HEK293T (cell line): ENCODE data around the gene ZC3H8.

ENCODE experiments used
- CTCF ChIA-PET: fragments of 350-600 bp; formaldehyde crosslinking; extraction: SDS; loops from one replicate; lab custom pipeline; 2021; ENCODE audit warnings: antibody characterized with exemption, inconsistent platforms; lab: Yijun Ruan, JAX
- POLR2A ChIA-PET: fragments of 350-600 bp; formaldehyde crosslinking; extraction: SDS; loops from one replicate; lab custom pipeline; 2020; ENCODE audit warnings: antibody characterized with exemption, inconsistent platforms; lab: Yijun Ruan, JAX
- DNase-seq: peaks from one replicate; pipeline ENCODE4 v3.0.0; 2012; ENCODE audit warnings: mixed read lengths; ENCODE audit errors: extremely low spot score
- ARNT ChIP-seq: fragments of 450-650 bp; IDR thresholded peaks from 2 replicates; pipeline ENCODE4 v1.6.1; 2017; ENCODE audit warnings: mild to moderate bottlenecking
- BHLHE40 ChIP-seq: fragments of 450-650 bp; IDR thresholded peaks from 2 replicates; pipeline ENCODE4 v1.6.1; 2016; ENCODE audit warnings: mild to moderate bottlenecking, moderate library complexity, borderline replicate concordance
- CTBP1 ChIP-seq: fragments of 450-650 bp; IDR thresholded peaks from 2 replicates; pipeline ENCODE4 v1.6.1; 2016; ENCODE audit warnings: borderline replicate concordance
- ELF4 ChIP-seq: fragments of 450-650 bp; IDR thresholded peaks from 2 replicates; pipeline ENCODE4 v1.6.1; 2017; ENCODE audit warnings: antibody characterized with exemption
- FOXA1 ChIP-seq: fragments of 450-650 bp; IDR thresholded peaks from 2 replicates; pipeline ENCODE4 v1.6.1; 2016; ENCODE audit warnings: mild to moderate bottlenecking
- FOXK2 ChIP-seq: fragments of 450-650 bp; IDR thresholded peaks from 2 replicates; pipeline ENCODE4 v1.6.1; 2016; ENCODE audit warnings: mild to moderate bottlenecking
- FOXM1 ChIP-seq: fragments of 450-650 bp; IDR thresholded peaks from 2 replicates; pipeline ENCODE4 v1.6.1; 2017; ENCODE audit warnings: mild to moderate bottlenecking, borderline replicate concordance
- HDGF ChIP-seq: fragments of 450-650 bp; IDR thresholded peaks from 2 replicates; pipeline ENCODE4 v1.6.1; 2017; ENCODE audit warnings: antibody characterized with exemption, borderline replicate concordance
- L3MBTL2 ChIP-seq: fragments of 450-650 bp; conservative IDR thresholded peaks from 2 replicates; pipeline ENCODE4 v1.6.1; 2016; ENCODE audit warnings: mild to moderate bottlenecking
- LEF1 ChIP-seq: fragments of 450-650 bp; IDR thresholded peaks from 2 replicates; pipeline ENCODE4 v1.6.1; 2017; ENCODE audit warnings: mild to moderate bottlenecking, borderline replicate concordance
- NFRKB ChIP-seq: fragments of 450-650 bp; IDR thresholded peaks from 2 replicates; pipeline ENCODE4 v1.6.1; 2016; ENCODE audit warnings: mild to moderate bottlenecking, moderate library complexity
- SP1 ChIP-seq: fragments of 450-650 bp; IDR thresholded peaks from 2 replicates; pipeline ENCODE4 v1.6.1; 2017
- SUZ12 ChIP-seq: fragments of 450-650 bp; IDR thresholded peaks from 2 replicates; pipeline ENCODE4 v1.6.1; 2016; ENCODE audit warnings: mild to moderate bottlenecking
- TARDBP ChIP-seq: fragments of 450-650 bp; IDR thresholded peaks from 2 replicates; pipeline ENCODE4 v1.6.1; 2016
- ZNF384 ChIP-seq: fragments of 450-650 bp; IDR thresholded peaks from 2 replicates; pipeline ENCODE4 v1.6.1; 2016
- TF ChIP-seq, protein P1 (sequence below): fragments of 450-650 bp; IDR thresholded peaks from 2 replicates; pipeline ENCODE4 v1.6.1; 2016

ZC3H8 gene

DNA sequence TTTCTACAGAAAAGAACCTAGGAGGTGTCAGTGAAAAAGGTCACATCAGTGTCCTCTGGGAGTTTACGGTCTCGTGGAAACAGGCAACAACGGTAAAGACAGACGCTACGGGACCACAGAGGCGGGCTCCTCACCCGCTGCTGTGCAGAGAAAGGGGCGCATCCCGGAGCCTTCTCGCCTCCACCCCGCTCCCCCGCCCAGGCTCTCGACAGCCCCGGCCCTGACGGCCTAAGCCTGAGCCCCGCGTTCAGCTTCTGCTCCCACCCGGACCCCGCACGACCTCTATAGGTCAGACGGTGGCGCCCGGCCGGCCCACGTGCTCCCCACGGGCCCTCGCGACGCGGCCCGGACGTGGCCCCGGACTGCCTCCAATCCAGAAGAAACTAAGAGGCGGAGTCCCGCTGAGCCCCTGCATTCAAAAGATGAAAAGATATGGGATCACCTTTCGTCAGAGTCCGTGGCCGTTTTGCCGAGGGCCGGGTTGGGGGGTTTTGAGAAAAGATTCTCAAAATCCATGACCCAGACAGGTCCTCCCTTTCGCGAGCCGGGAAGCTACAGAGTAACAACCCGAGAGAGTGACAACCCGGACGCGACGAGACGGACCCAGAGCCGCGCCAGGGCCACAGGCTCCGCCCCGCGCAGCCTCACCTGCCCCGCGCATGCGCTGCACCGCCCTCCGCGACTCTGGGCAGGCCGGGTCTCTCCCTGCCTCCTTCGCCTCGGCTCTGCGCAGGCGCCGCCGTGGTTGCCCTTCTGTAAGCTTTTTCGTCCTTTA, at the start of gene ZC3H8:
Gene ZC3H8, minus strand, starts transcription at position 577 of the 775 bp plus-strand sequence. Its CDS starts 61 bp downstream, at position 516.
- POLR2A ChIA-PET = interaction anchor here (0.6 to 1.7 kb wide), 22 partner anchors 8 to 1104 kb away, joined by 3 to 13 read pairs (median 4); partner anchors contain the start of genes FBLN7 and MERTK
- DNase-seq = peak; percentile 99
- CTCF ChIA-PET = no interaction called here
- TF ChIP-seq ZNF384 (no peak), L3MBTL2 (peak; percentile 94), SP1 (no peak)
- TF ChIP-seq, protein P1, sequence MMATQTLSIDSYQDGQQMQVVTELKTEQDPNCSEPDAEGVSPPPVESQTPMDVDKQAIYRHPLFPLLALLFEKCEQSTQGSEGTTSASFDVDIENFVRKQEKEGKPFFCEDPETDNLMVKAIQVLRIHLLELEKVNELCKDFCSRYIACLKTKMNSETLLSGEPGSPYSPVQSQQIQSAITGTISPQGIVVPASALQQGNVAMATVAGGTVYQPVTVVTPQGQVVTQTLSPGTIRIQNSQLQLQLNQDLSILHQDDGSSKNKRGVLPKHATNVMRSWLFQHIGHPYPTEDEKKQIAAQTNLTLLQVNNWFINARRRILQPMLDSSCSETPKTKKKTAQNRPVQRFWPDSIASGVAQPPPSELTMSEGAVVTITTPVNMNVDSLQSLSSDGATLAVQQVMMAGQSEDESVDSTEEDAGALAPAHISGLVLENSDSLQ = peak; percentile 77

DNA sequence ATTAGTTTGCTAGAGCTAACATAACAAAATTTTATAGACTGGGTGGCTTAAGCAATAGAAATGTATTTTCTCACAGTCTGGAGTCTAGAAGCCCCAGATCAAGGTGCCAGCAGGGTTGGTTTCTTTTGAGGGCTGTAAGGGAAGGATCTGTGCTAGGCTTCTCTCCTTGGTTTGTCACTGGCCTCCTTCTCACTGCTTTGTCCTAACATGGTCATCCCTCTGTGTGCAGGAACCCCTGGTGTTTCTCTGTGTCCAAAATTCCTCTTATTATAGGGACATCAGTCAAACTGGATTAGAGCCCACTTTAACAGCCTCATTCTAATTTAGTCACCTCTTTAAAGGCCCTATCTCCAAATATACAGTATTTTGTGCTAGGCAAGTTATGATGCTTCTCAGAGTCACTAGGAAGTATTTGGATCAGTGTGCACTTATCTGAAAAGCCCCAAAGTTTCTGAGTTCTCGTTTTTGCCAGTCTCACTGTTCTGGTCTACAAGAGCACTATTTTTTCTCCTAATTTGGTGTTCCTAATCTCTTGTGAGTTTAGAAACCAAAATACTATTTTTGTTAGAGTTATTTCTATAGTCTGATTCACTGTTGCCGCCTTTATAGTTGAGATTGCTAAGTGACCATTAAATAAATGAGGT, 49.6 kb upstream of the ZC3H8 start:
- ChIA-PET CTCF (no interaction called here), POLR2A (no interaction called here)
- DNase-seq = no peak
- TF ChIP-seq LEF1 (no peak), L3MBTL2 (no peak), FOXK2 (no peak), FOXA1 (no peak)

DNA sequence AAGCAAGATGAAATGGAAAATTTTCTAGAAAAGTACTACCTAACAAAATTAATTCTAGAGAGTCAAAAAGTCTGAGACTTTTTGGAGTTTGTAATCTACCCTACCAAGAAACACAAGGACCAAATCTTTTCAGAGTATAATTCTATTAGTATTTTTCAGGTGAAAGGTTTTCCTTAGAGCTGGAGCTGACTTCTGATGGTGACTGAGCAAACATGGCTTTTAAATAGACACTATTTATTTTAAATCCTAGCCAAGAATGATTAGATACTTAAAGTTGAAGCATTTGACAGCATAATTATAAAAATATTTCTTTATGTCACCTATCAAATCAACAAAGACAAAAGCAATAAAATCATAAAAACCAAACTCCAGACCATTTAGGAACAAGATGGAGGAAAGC, 47.1 kb upstream of the ZC3H8 start:
- ChIA-PET POLR2A (interaction anchor here (1.2 kb wide), 1 partner anchor 8 kb away, joined by 3 read pairs; no protein-coding TSS in a partner anchor), CTCF (no interaction called here)
- DNase-seq = no peak
- TF ChIP-seq, protein P1 = no peak
- no peak for TF ChIP-seq ARNT
- no peak for TF ChIP-seq LEF1
- TF ChIP-seq SUZ12 = no peak
- no peak for TF ChIP-seq SP1
- TF ChIP-seq BHLHE40 = no peak
- no peak for TF ChIP-seq ZNF384
- TF ChIP-seq FOXM1 = no peak
- no peak for TF ChIP-seq FOXA1
- no peak for TF ChIP-seq NFRKB
- TF ChIP-seq FOXK2 = no peak
- TF ChIP-seq L3MBTL2 = no peak
- TF ChIP-seq TARDBP = no peak
- no peak for TF ChIP-seq HDGF
- TF ChIP-seq ELF4 = no peak
- TF ChIP-seq CTBP1 = no peak

DNA sequence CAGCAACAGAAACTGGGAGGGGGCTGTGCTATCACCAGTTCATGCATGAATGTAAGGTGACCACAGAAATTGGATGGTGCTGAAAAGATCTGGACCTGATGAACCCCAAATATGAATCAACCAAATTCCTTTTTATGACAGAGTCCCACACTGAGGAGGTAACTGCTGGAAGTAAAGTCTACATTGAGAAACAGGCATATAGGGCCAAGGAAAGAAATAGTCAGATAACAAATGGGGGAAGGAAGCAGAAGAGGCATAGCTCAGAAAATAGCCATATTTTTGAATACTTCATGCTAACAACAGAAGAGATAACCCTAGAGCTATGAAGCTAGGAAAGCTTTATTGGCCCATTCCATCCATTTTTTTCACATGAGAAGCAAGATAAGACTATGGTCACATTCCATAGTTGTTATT, 46.3 kb upstream of the ZC3H8 start:
- ChIA-PET CTCF (no interaction called here), POLR2A (no interaction called here)
- TF ChIP-seq, protein P1 = no peak
- TF ChIP-seq FOXA1 = no peak
- DNase-seq = no peak

DNA sequence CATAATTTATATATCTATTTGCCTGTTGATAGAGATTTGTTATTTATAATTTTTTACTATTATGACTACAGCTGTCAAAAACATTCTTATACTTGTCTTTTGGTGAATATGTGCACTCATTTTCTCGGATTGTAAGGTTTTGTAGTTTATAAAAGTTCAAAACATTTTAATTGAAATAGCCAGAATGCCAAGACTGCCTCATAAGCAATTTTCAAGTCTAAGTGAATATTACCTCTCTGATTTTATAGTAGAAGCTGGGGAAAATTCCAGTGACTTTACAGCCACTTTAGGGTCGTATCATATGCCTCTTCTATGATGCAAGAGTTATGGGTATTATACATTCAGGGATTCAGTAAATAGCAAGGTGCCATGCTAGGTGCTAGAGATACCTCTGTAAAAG, 41.6 kb upstream of the ZC3H8 start:
- DNase-seq = no peak
- POLR2A ChIA-PET = no interaction called here
- TF ChIP-seq FOXM1 (no peak), FOXA1 (no peak), TARDBP (no peak)
- CTCF ChIA-PET = no interaction called here

DNA sequence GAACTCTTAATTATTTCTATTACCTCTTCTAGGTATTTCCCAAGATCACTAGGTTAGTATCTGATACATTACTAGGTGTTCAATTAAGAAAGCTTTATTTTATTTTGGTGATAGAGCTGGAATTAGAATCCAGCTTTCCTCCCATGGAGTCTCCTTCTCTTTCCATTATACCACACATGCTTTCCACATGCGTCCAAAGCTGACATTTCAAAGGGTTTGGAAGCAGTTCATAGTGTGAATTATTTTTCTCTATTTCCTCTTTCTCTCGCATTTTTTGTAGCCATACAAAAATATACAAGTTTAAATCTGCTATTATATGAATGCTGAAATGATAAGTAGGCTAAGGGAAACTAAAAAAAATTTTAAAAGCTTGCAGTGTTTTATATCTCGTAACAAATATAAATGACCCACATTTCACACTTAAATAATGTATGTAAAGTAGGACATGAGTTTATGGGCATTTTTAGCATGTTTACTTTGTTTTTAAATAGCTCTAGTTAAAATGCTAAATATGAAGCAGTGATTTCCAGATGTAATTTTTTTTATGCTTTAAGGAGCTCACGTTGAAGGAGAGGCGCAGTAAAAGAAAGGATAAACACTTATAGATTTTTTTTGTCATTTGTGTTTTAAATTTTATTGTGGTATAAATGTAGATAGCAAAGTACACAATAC, 40.7 kb upstream of the ZC3H8 start:
- CTCF ChIA-PET = interaction anchor here (0.6 to 0.7 kb wide), 2 partner anchors 30 to 723 kb away, joined by 3 read pairs; no protein-coding TSS in a partner anchor
- POLR2A ChIA-PET = interaction anchor here (1.0 kb wide), 1 partner anchor 18 kb away, joined by 4 read pairs; no protein-coding TSS in a partner anchor
- DNase-seq = no peak
- no peak for TF ChIP-seq FOXK2
- TF ChIP-seq FOXA1 = no peak
- no peak for TF ChIP-seq CTBP1
- no peak for TF ChIP-seq ARNT
- TF ChIP-seq LEF1 = no peak
- no peak for TF ChIP-seq SUZ12
- no peak for TF ChIP-seq NFRKB
- TF ChIP-seq SP1 = no peak
